ENCODE data around the gene TGFBR3L.
A peak's percentile ranks its signal among the peaks of the same experiment; 100 is the strongest.
"Not testable (repeated sequence)": the region's sequence is repeated elsewhere in the genome, so short reads cannot be mapped to it uniquely, and the experiment has no call there.

TGFBR3L gene

GRCh38 chr19:7944177-7944761, 29.6 kb downstream of the TGFBR3L start:
- FAIRE-seq (no peak), DNase-seq (ENCODE audit: insufficient read length, low spot score) (peak; percentile 59)
- no peak; the same call in 1 of the 2 replicates for TF ChIP-seq POLR2AphosphoS5 (IDR thresholded peaks at IDR 0.05; ENCODE audit: low read depth, low read length)
- TF ChIP-seq SPI1 (IDR thresholded peaks at IDR 0.05; ENCODE audit: low read depth, low read length), result no peak

- DNase-seq (ENCODE audit: insufficient read length, low spot score) (no peak), FAIRE-seq (no peak)
- TF ChIP-seq SPI1 (IDR thresholded peaks at IDR 0.05; ENCODE audit: low read depth, low read length), result no peak
- no peak for TF ChIP-seq POU2F2 (IDR thresholded peaks at IDR 0.05; ENCODE audit: low read depth, low read length)
- no peak for TF ChIP-seq TAF1 (IDR thresholded peaks at IDR 0.05; ENCODE audit: low read depth, low read length)
- no peak for TF ChIP-seq PAX5 (IDR thresholded peaks at IDR 0.05; ENCODE audit: insufficient read depth, low read length, severe bottlenecking)
- TF ChIP-seq POLR2A (IDR thresholded peaks at IDR 0.05; ENCODE audit: low read depth, low read length), result no peak
- TF ChIP-seq POLR2AphosphoS5 (IDR thresholded peaks at IDR 0.05; ENCODE audit: low read depth, low read length), result no peak
These were observed 33.3 kb downstream of the TGFBR3L start for GRCh38 chr19:7947939-7948338.

- TF ChIP-seq PAX5 (IDR thresholded peaks at IDR 0.05; ENCODE audit: insufficient read depth, low read length, severe bottlenecking) (no peak), POLR2AphosphoS5 (IDR thresholded peaks at IDR 0.05; ENCODE audit: low read depth, low read length) (no peak), POU2F2 (IDR thresholded peaks at IDR 0.05; ENCODE audit: low read depth, low read length) (no peak), POLR2A (IDR thresholded peaks at IDR 0.05; ENCODE audit: low read depth, low read length) (no peak), TAF1 (IDR thresholded peaks at IDR 0.05; ENCODE audit: low read depth, low read length) (no peak), SPI1 (IDR thresholded peaks at IDR 0.05; ENCODE audit: low read depth, low read length) (no peak)
- DNase-seq (ENCODE audit: insufficient read length, low spot score) (no peak), FAIRE-seq (no peak)
These were observed 38.4 kb downstream of the TGFBR3L start for GRCh38 chr19:7953060-7953459.

- no peak for DNase-seq (ENCODE audit: insufficient read length, low spot score)
- no peak for TF ChIP-seq PAX5 (IDR thresholded peaks at IDR 0.05; ENCODE audit: insufficient read depth, low read length, severe bottlenecking)
- no peak for TF ChIP-seq SPI1 (IDR thresholded peaks at IDR 0.05; ENCODE audit: low read depth, low read length)
- TF ChIP-seq TAF1 (IDR thresholded peaks at IDR 0.05; ENCODE audit: low read depth, low read length), result no peak
- no peak for TF ChIP-seq POLR2A (IDR thresholded peaks at IDR 0.05; ENCODE audit: low read depth, low read length)
- no peak for FAIRE-seq
These were observed 38.9 kb downstream of the TGFBR3L start for GRCh38 chr19:7953576-7953975.

GRCh38 chr19:7955696-7956095, 41.1 kb downstream of the TGFBR3L start:
- no peak for FAIRE-seq
- no peak for DNase-seq (ENCODE audit: insufficient read length, low spot score)
- no peak for TF ChIP-seq POLR2AphosphoS5 (IDR thresholded peaks at IDR 0.05; ENCODE audit: low read depth, low read length)
- no peak for TF ChIP-seq PAX5 (IDR thresholded peaks at IDR 0.05; ENCODE audit: insufficient read depth, low read length, severe bottlenecking)
- TF ChIP-seq TAF1 (IDR thresholded peaks at IDR 0.05; ENCODE audit: low read depth, low read length), result no peak
- no peak for TF ChIP-seq POLR2A (IDR thresholded peaks at IDR 0.05; ENCODE audit: low read depth, low read length)
- no peak for TF ChIP-seq POU2F2 (IDR thresholded peaks at IDR 0.05; ENCODE audit: low read depth, low read length)
- TF ChIP-seq SPI1 (IDR thresholded peaks at IDR 0.05; ENCODE audit: low read depth, low read length), result no peak

GRCh38 chr19:7959211-7959610, 44.6 kb downstream of the TGFBR3L start:
- TF ChIP-seq POLR2A (IDR thresholded peaks at IDR 0.05; ENCODE audit: low read depth, low read length), result no peak
- no peak for TF ChIP-seq POU2F2 (IDR thresholded peaks at IDR 0.05; ENCODE audit: low read depth, low read length)
- TF ChIP-seq PAX5 (IDR thresholded peaks at IDR 0.05; ENCODE audit: insufficient read depth, low read length, severe bottlenecking), result no peak
- FAIRE-seq (no peak), DNase-seq (ENCODE audit: insufficient read length, low spot score) (no peak)

- FAIRE-seq; DNase-seq (ENCODE audit: insufficient read length, low spot score): not testable (repeated sequence)
These were observed 46.5 kb downstream of the TGFBR3L start for GRCh38 chr19:7961082-7961481.

- no peak for DNase-seq (ENCODE audit: insufficient read length, low spot score)
- no peak for FAIRE-seq
- TF ChIP-seq POLR2AphosphoS5 (IDR thresholded peaks at IDR 0.05; ENCODE audit: low read depth, low read length) (no peak), SPI1 (IDR thresholded peaks at IDR 0.05; ENCODE audit: low read depth, low read length) (no peak), POLR2A (IDR thresholded peaks at IDR 0.05; ENCODE audit: low read depth, low read length) (no peak)
These were observed 47.4 kb downstream of the TGFBR3L start for GRCh38 chr19:7961920-7962626.

- no peak for DNase-seq (ENCODE audit: insufficient read length, low spot score)
- no peak for TF ChIP-seq POU2F2 (IDR thresholded peaks at IDR 0.05; ENCODE audit: low read depth, low read length)
- no peak for TF ChIP-seq TAF1 (IDR thresholded peaks at IDR 0.05; ENCODE audit: low read depth, low read length)
- no peak for TF ChIP-seq POLR2A (IDR thresholded peaks at IDR 0.05; ENCODE audit: low read depth, low read length)
- TF ChIP-seq SPI1 (IDR thresholded peaks at IDR 0.05; ENCODE audit: low read depth, low read length), result no peak
- TF ChIP-seq POLR2AphosphoS5 (IDR thresholded peaks at IDR 0.05; ENCODE audit: low read depth, low read length), result no peak
- TF ChIP-seq PAX5 (IDR thresholded peaks at IDR 0.05; ENCODE audit: insufficient read depth, low read length, severe bottlenecking), result no peak
- no peak for FAIRE-seq
These were observed 48.1 kb downstream of the TGFBR3L start for GRCh38 chr19:7962644-7963268.

- DNase-seq (ENCODE audit: insufficient read length, low spot score), result no peak
- TF ChIP-seq POU2F2 (IDR thresholded peaks at IDR 0.05; ENCODE audit: low read depth, low read length) (no peak), POLR2A (IDR thresholded peaks at IDR 0.05; ENCODE audit: low read depth, low read length) (no peak), SPI1 (IDR thresholded peaks at IDR 0.05; ENCODE audit: low read depth, low read length) (no peak), POLR2AphosphoS5 (IDR thresholded peaks at IDR 0.05; ENCODE audit: low read depth, low read length) (no peak), TAF1 (IDR thresholded peaks at IDR 0.05; ENCODE audit: low read depth, low read length) (no peak), PAX5 (IDR thresholded peaks at IDR 0.05; ENCODE audit: insufficient read depth, low read length, severe bottlenecking) (no peak)
- FAIRE-seq, result no peak
These were observed 48.9 kb downstream of the TGFBR3L start for GRCh38 chr19:7963566-7963965.

Data from GM12891 (cell line).